ENCODE measurements around the gene PTPN11.
"Not testable (repeated sequence)": the region's sequence is repeated elsewhere in the genome, so short reads cannot be mapped to it uniquely, and the experiment has no call there.

PTPN11 gene

DNA sequence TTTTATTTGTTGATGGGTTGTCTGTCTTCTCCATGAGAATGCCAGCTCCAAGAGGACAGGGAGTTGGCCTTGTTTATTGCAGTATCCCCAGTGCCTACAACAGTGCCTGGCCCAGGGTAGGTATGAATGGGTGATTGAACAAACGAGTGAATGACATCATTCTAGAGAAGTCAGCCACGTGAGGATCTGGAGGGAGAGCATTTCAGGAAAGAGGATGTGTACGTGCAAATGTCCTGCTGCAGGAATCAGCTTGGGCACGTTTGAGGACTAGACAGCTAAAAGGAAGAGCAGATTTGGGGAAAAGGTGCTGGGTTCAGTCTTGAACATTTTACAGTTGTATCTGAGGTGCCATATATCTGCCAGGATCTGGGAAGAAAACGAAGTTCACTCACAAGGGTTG lies 97.1 kb downstream of the PTPN11 start:
- Histone ChIP-seq H3K9me3 (ENCODE audit: control insufficient read depth, low read length) (no peaks in the 10 kb centered on the region), H3K27me3 (ENCODE audit: control insufficient read depth, insufficient read depth, low read length) (no peaks in the 10 kb centered on the region), H3K27ac (no peak overlapping the region), H2AFZ (no peak overlapping the region), H3K79me2 (no peaks in the 10 kb centered on the region), H3K9ac (no peak overlapping the region), H3K4me2 (ENCODE audit: low read length) (no peak overlapping the region), H3K36me3 (ENCODE audit: control insufficient read depth, insufficient read depth, low read length) (no peaks in the 10 kb centered on the region), H3K4me3 (ENCODE audit: low read depth, low read length) (no peak overlapping the region), H3K4me1 (no peaks in the 10 kb centered on the region)
- TF ChIP-seq, protein P1, sequence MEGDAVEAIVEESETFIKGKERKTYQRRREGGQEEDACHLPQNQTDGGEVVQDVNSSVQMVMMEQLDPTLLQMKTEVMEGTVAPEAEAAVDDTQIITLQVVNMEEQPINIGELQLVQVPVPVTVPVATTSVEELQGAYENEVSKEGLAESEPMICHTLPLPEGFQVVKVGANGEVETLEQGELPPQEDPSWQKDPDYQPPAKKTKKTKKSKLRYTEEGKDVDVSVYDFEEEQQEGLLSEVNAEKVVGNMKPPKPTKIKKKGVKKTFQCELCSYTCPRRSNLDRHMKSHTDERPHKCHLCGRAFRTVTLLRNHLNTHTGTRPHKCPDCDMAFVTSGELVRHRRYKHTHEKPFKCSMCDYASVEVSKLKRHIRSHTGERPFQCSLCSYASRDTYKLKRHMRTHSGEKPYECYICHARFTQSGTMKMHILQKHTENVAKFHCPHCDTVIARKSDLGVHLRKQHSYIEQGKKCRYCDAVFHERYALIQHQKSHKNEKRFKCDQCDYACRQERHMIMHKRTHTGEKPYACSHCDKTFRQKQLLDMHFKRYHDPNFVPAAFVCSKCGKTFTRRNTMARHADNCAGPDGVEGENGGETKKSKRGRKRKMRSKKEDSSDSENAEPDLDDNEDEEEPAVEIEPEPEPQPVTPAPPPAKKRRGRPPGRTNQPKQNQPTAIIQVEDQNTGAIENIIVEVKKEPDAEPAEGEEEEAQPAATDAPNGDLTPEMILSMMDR (IDR thresholded peaks at IDR 0.05): no peak

DNA sequence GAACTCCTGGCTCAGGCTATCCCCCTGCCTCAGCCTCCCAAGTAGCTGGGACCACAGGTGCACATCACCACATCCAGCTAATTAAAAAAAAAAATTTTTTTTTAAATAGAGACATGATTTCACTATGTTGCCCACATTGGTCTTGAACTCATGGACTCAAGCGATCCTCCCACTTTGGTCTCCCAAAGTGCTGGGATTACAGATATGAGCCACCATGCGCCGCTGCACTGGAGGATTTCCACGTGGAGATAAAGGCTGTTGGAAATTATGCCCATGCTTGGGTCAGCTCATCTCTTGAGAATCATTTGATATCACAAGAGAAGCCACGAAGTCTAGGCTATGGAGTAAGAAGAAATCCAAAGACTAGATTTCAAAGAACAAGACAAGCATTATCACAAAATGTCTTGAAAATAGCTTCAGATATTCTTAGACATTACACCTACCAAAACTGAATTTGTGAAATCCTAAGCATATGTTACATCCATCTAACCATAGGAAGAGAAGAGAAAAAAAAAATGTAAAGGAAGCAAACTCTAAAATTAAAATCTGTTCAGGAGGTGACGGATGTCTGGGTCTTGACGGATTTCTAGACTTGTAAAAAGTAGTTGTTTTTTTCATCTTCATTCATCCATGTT lies 99.1 kb downstream of the PTPN11 start:
- H3K4me1 ChIP-seq: no peaks in the 10 kb centered on the region
- H3K36me3 ChIP-seq (ENCODE audit: control insufficient read depth, insufficient read depth, low read length): no peaks in the 10 kb centered on the region
- no peak overlapping the region for H3K27ac ChIP-seq
- no peak overlapping the region for H3K4me2 ChIP-seq (ENCODE audit: low read length)
- no peaks in the 10 kb centered on the region for H3K9me3 ChIP-seq (ENCODE audit: control insufficient read depth, low read length)
- no peak overlapping the region for H2AFZ ChIP-seq
- TF ChIP-seq, protein P1 (IDR thresholded peaks at IDR 0.05): no peak
- H3K4me3 ChIP-seq (ENCODE audit: low read depth, low read length): no peak overlapping the region
- H3K27me3 ChIP-seq (ENCODE audit: control insufficient read depth, insufficient read depth, low read length): no peaks in the 10 kb centered on the region
- H3K79me2 ChIP-seq: no peaks in the 10 kb centered on the region
- no peak overlapping the region for H3K9ac ChIP-seq

DNA sequence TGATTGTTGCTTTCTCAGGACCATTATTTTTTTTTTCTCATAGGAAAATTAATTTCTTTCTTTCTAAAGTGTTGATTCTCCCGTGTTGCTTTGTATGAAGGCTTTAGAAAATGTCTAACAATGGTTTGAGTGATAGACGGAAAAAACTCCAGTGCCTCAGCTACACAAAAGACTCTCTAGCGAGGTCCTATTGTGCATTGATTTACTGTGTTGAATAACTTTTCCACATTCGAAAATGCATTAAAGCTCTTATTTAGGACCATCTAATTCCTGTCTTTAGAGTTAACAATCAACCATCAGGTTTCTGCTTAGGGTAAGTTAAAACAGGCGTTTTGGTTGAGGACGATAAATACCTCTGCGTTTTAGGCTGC lies 99.6 kb downstream of the PTPN11 start:
- no peak overlapping the region for H3K4me3 ChIP-seq (ENCODE audit: low read depth, low read length)
- no peak overlapping the region for H3K4me2 ChIP-seq (ENCODE audit: low read length)
- H3K27me3 ChIP-seq (ENCODE audit: control insufficient read depth, insufficient read depth, low read length): no peaks in the 10 kb centered on the region
- H3K9ac ChIP-seq: no peak overlapping the region
- H3K36me3 ChIP-seq (ENCODE audit: control insufficient read depth, insufficient read depth, low read length): no peaks in the 10 kb centered on the region
- H3K27ac ChIP-seq: no peak overlapping the region
- no peaks in the 10 kb centered on the region for H3K9me3 ChIP-seq (ENCODE audit: control insufficient read depth, low read length)
- TF ChIP-seq, protein P1 (IDR thresholded peaks at IDR 0.05): no peak
- H3K79me2 ChIP-seq: no peaks in the 10 kb centered on the region
- H3K4me1 ChIP-seq: no peaks in the 10 kb centered on the region
- H2AFZ ChIP-seq: no peak overlapping the region

DNA sequence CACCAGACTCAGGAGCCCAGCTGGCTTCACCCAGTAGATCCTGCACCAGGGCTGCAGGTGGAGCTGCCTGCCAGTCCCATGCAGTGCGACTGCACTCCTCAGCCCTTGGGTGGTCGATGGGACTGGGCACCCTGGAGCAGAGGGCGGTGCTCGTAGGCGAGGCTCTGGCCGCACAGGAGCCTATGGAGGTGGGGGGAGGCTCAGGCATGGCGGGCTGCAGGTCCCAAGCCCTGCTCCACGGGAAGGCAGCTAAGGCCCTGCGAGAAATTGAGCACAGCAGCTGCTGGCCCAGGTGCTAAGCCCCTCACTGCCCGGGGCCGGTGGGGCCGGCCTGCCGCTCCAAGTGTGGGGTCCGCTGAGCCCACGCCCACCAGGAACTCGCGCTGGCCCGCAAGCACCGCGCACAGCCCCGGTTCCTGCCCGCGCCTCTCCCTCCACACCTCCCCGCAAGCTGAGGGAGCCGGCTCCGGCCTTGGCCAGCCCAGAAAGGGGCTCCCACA lies 101.1 kb downstream of the PTPN11 start:
- not testable (repeated sequence) for H3K27ac ChIP-seq; H3K4me2 ChIP-seq (ENCODE audit: low read length); H3K4me3 ChIP-seq (ENCODE audit: low read depth, low read length); H3K9me3 ChIP-seq (ENCODE audit: control insufficient read depth, low read length); H2AFZ ChIP-seq; H3K79me2 ChIP-seq; H3K36me3 ChIP-seq (ENCODE audit: control insufficient read depth, insufficient read depth, low read length); H3K4me1 ChIP-seq; H3K27me3 ChIP-seq (ENCODE audit: control insufficient read depth, insufficient read depth, low read length); H3K9ac ChIP-seq

DNA sequence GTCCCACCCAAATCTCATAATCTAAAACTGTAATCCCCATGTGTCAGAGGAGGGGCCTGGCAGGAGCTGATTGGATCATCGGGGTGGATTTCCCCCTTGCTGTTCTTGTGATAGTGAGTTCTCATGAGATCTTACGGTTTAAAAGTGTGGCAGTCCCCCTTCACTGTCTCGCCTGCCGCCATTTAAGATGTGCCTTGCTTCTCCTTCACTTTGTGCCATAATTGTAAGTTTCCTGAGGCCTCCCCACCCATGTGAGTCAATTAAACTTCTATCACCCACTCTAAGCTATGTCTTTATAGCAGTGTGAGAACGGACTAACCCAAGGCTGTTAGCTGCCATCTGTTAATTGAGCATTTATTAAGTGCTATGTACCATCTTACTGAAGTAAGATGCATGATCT lies 105.1 kb downstream of the PTPN11 start:
- TF ChIP-seq, protein P1 (IDR thresholded peaks at IDR 0.05): no peak

More for the DNA sequence above, 105.1 kb downstream of the PTPN11 start:
- no peak overlapping the region for H3K4me2 ChIP-seq (ENCODE audit: low read length)
- H3K9ac ChIP-seq: no peak overlapping the region
- H3K9me3 ChIP-seq (ENCODE audit: control insufficient read depth, low read length): no peaks in the 10 kb centered on the region
- H3K79me2 ChIP-seq: no peaks in the 10 kb centered on the region
- no peak overlapping the region for H3K27ac ChIP-seq
- no peak overlapping the region for H2AFZ ChIP-seq
- H3K27me3 ChIP-seq (ENCODE audit: control insufficient read depth, insufficient read depth, low read length): no peaks in the 10 kb centered on the region
- H3K4me3 ChIP-seq (ENCODE audit: low read depth, low read length): no peak overlapping the region
- no peaks in the 10 kb centered on the region for H3K36me3 ChIP-seq (ENCODE audit: control insufficient read depth, insufficient read depth, low read length)
- no peaks in the 10 kb centered on the region for H3K4me1 ChIP-seq

All from parathyroid adenoma (tissue), 2 donors.